B cell (primary cell): ENCODE results near the gene AATK. TPM values are rescaled to one million over a fixed set of nuclear protein-coding genes. Genes with fewer than 3 reads are reported as not detected.

Experiments used
- ATAC-seq: fragments of 200-7000 bp; cut with Tn5 transposase; one replicate; pipeline ENCODE4 v1.10.0; 2021; ENCODE audit warnings: low read depth, mild to moderate bottlenecking, moderate number of reproducible peaks, moderate library complexity
- CTCF ChIA-PET: fragments of 350-600 bp; sonication (Branson Sonifier 250); formaldehyde crosslinking; loops from one replicate; lab custom pipeline; 2021; ENCODE audit warnings: antibody characterized with exemption, inconsistent platforms; lab: Charles Lee
- POLR2A ChIA-PET: fragments of 350-600 bp; sonication (Branson Sonifier 250); formaldehyde crosslinking; loops from one replicate; lab custom pipeline; 2021; ENCODE audit warnings: antibody characterized with exemption; lab: Charles Lee
- DNase-seq: peaks from one replicate; pipeline ENCODE4 v3.0.0; 2013
- H2AFZ ChIP-seq: 2 replicates; pipeline ENCODE4 v1.6.1; 2012; ENCODE audit warnings: mild to moderate bottlenecking, low read depth, low read length; ENCODE audit not compliant: insufficient read depth, poor library complexity, severe bottlenecking
- H3K27ac ChIP-seq, 2 donors: 1 replicate in 1 of 2; 2 replicates in 1 of 2; pipeline ENCODE4 v1.5.1; 2012 to 2013; ENCODE audit warnings: low read length in 2 of 2, mild to moderate bottlenecking in 2 of 2, moderate library complexity in 1 of 2
- H3K27me3 ChIP-seq, 4 experiments: fragments of 200-600 bp in 1 of 4; sonication (generic) in 1 of 4; replicated peaks in 1 of 4; 1 replicate in 2 of 4; 2 replicates in 2 of 4; pipeline versions ENCODE4 v1.6.1 to v1.7.0; 2013 to 2016; ENCODE audit warnings: low read length in 3 of 4, mild to moderate bottlenecking in 2 of 4, mixed read lengths in 1 of 4, moderate library complexity in 1 of 4; ENCODE audit not compliant: insufficient read depth in 4 of 4, control insufficient read depth in 3 of 4; ENCODE audit errors: control extremely low read depth in 1 of 4
- H3K36me3 ChIP-seq, 2 experiments: replicated peaks in 1 of 2; 1 replicate in 1 of 2; 2 replicates in 1 of 2; pipeline versions ENCODE4 v1.6.1 to v1.7.1; 2013; ENCODE audit warnings: low read length in 1 of 2; ENCODE audit not compliant: insufficient read depth in 2 of 2, control insufficient read depth in 1 of 2; ENCODE audit errors: control extremely low read depth in 1 of 2, extremely low read depth in 1 of 2
- H3K4me1 ChIP-seq, 2 donors: fragments of 200-600 bp in 1 of 2; sonication (generic) in 1 of 2; 1 replicate in 1 of 2; 2 replicates in 1 of 2; pipeline versions ENCODE4 v1.5.1 to v1.6.1; 2013 to 2017; ENCODE audit warnings: low read length in 2 of 2; ENCODE audit not compliant: control insufficient read depth in 2 of 2, insufficient read depth in 2 of 2
- H3K4me2 ChIP-seq: replicated peaks from 2 replicates; pipeline ENCODE3; 2012; ENCODE audit warnings: mild to moderate bottlenecking, low read depth, low read length; ENCODE audit not compliant: poor library complexity, severe bottlenecking
- H3K4me3 ChIP-seq, 5 experiments: fragments of 200-600 bp in 1 of 5; sonication (generic) in 1 of 5; 1 replicate in 3 of 5; 2 replicates in 2 of 5; pipeline versions ENCODE4 v1.5.1 to v1.7.0; 2011 to 2016; ENCODE audit warnings: low read length in 4 of 5, mild to moderate bottlenecking in 4 of 5, low read depth in 2 of 5, control low read depth in 1 of 5, moderate library complexity in 1 of 5; ENCODE audit not compliant: insufficient read depth in 1 of 5; ENCODE audit errors: control extremely low read depth in 1 of 5, extremely low read depth in 1 of 5
- H3K79me2 ChIP-seq: fragments of 200-600 bp; sonication (generic); one replicate; pipeline ENCODE4 v1.6.0; 2016; ENCODE audit warnings: low read length; ENCODE audit not compliant: control insufficient read depth, insufficient read depth
- H3K9ac ChIP-seq: fragments of 200-600 bp; sonication (generic); 2 replicates; pipeline ENCODE4 v1.6.1; 2017; ENCODE audit warnings: mild to moderate bottlenecking, low read length, moderate library complexity
- H3K9me3 ChIP-seq, 3 donors: one replicate each; pipeline versions ENCODE4 v1.6.1 to v1.7.1; 2013; ENCODE audit warnings: low read length in 2 of 3; ENCODE audit not compliant: control insufficient read depth in 2 of 3, insufficient read depth in 1 of 3; ENCODE audit errors: control extremely low read depth in 1 of 3
- H4K20me1 ChIP-seq: 2 replicates; pipeline ENCODE4 v1.6.0; 2012; ENCODE audit warnings: mild to moderate bottlenecking, low read length; ENCODE audit not compliant: insufficient read depth, control insufficient read depth, poor library complexity, severe bottlenecking
- H3K27ac Mint-ChIP-seq: one replicate; pipeline ENCODE4 v1.8.0; 2021; ENCODE audit warnings: mixed read lengths
- H3K27me3 Mint-ChIP-seq: one replicate; pipeline ENCODE4 v1.8.0; 2021; ENCODE audit warnings: mixed read lengths
- H3K4me1 Mint-ChIP-seq: one replicate; pipeline ENCODE4 v1.8.0; 2021; ENCODE audit warnings: mixed read lengths
- H3K4me3 Mint-ChIP-seq: one replicate; pipeline ENCODE4 v1.8.0; 2021; ENCODE audit warnings: mixed read lengths
- H3K9me3 Mint-ChIP-seq: one replicate; pipeline ENCODE4 v1.8.0; 2022; ENCODE audit warnings: mixed read lengths; ENCODE audit not compliant: insufficient read depth
- EZH2 ChIP-seq: IDR thresholded peaks from 2 replicates; pipeline ENCODE4 v1.6.1; 2012; ENCODE audit warnings: borderline replicate concordance, low read depth, mild to moderate bottlenecking, moderate library complexity, low read length; ENCODE audit not compliant: insufficient read depth, poor library complexity, severe bottlenecking
- WGBS: methylation state at CpG from one replicate; pipeline ENCODE4 v1.1.5; 2013; ENCODE audit warnings: missing lambda C conversion rate; ENCODE audit not compliant: insufficient coverage; 5-methylcytosine and 5-hydroxymethylcytosine counted together
- intact Hi-C: fragments of 100-400 bp; cut with micrococcal nuclease; formaldehyde crosslinking; loops from one replicate; pipeline ENCODE4 v1.10.0; 2022
- polyA plus RNA-seq: library from polyadenylated mRNA; depleted of rRNA; stranded (reverse); fragments of >200 nt; gene quantifications from 2 replicates; pipeline ENCODE4 v1.2.3, GENCODE V29; 2012
- total RNA-seq, 2 donors: library from RNA; stranded (reverse); fragments of 120-200 nt in 1 of 2; gene quantifications; 1 replicate in 1 of 2; 2 replicates in 1 of 2; pipeline versions ENCODE4 v1.2.3 to v1.2.4, GENCODE V29; 2013 to 2022
- TF ChIP-seq, protein P1 (sequence below): fragments of 200-600 bp; IDR thresholded peaks from one replicate; pipeline ENCODE4 v1.8.0; 2022; ENCODE audit warnings: antibody characterized with exemption, mild to moderate bottlenecking

AATK gene
- total and polyA plus RNA-seq, 2 donors (not counting 1 experiment from before 2014, with no cell fraction given), result 0.21 to 1.7 TPM

DNA sequence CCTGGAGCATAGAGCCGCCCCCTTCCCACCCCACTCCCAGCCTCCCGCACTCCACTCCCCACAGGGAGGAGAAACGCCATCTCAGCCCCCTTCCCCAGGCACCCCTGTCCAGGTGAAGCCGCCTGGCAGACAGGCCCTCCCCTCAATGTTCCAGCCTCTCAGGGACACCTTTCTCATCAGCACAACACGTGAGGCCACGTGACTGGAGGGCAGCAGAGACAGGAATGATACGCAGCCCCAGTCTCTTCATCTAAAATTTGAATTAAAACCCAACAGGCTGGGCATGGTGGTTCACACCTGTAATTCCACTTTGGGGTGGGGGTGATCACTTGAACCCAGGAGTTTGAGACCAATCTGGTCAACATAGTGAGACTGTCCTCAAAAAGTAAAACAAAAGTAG lies 20.2 kb upstream of the AATK start:
- no peaks in the 10 kb centered on the region for H3K4me1 Mint-ChIP-seq
- Histone ChIP-seq H3K79me2 (no peaks in the 10 kb centered on the region), H3K36me3 (no peaks in the 10 kb centered on the region), H3K9me3 (peaks cover 0 to 2% (median 0%) of the 10 kb centered on the region in 3 donors), H3K4me2 (no peak overlapping the region), H4K20me1 (no peaks in the 10 kb centered on the region), H3K4me3 (no peak overlapping the region), H3K27ac (no peak overlapping the region), H3K9ac (no peak overlapping the region), H3K4me1 (no peaks in the 10 kb centered on the region), H3K27me3 (peaks cover 0 to 7% (median 0%) of the 10 kb centered on the region in 4 experiments), H2AFZ (no peak overlapping the region)
- TF ChIP-seq EZH2, result no peak
- TF ChIP-seq, protein P1, sequence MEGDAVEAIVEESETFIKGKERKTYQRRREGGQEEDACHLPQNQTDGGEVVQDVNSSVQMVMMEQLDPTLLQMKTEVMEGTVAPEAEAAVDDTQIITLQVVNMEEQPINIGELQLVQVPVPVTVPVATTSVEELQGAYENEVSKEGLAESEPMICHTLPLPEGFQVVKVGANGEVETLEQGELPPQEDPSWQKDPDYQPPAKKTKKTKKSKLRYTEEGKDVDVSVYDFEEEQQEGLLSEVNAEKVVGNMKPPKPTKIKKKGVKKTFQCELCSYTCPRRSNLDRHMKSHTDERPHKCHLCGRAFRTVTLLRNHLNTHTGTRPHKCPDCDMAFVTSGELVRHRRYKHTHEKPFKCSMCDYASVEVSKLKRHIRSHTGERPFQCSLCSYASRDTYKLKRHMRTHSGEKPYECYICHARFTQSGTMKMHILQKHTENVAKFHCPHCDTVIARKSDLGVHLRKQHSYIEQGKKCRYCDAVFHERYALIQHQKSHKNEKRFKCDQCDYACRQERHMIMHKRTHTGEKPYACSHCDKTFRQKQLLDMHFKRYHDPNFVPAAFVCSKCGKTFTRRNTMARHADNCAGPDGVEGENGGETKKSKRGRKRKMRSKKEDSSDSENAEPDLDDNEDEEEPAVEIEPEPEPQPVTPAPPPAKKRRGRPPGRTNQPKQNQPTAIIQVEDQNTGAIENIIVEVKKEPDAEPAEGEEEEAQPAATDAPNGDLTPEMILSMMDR, result no peak
- no peak for ATAC-seq
- ChIA-PET POLR2A (no interaction called here), CTCF (no interaction called here)
- no peak for DNase-seq
- intact Hi-C loops, result no loop called here
- no peak overlapping the region for H3K4me3 Mint-ChIP-seq
- H3K27ac Mint-ChIP-seq, result no peak overlapping the region
- H3K9me3 Mint-ChIP-seq, result no peaks in the 10 kb centered on the region
- 89% methylated on average over 3 of the region's 7 CpGs for WGBS
- peaks cover 6% of the 10 kb centered on the region for H3K27me3 Mint-ChIP-seq

DNA sequence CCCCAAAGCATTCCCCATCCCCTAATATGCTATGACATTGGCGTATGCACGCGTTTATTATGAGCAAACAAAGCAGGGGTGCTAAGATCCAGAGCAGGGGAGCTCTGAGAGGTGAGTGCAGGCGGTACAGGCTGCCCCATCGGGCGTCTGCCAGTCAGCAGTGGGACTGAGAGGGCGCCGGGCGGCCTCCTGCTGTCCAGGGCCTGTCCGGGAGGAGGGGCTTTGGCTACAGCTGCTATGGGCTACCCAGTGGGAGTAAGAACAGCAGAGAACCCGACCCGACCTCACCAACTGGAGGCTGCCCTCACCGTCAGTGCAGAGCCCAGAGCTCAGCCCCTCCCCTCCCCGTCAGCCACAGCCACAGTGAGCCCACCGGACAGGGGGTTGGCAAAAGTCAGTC lies 18.5 kb upstream of the AATK start:
- no peak overlapping the region for H3K27ac ChIP-seq
- DNase-seq (no peak), ATAC-seq (no peak)
- no peak overlapping the region for H2AFZ ChIP-seq
- no peaks in the 10 kb centered on the region for H3K9me3 Mint-ChIP-seq
- ChIA-PET POLR2A (no interaction called here), CTCF (no interaction called here)
- no peak overlapping the region for H3K9ac ChIP-seq
- H3K36me3 ChIP-seq, result no peaks in the 10 kb centered on the region
- H3K4me1 ChIP-seq, result no peaks in the 10 kb centered on the region
- H3K4me3 ChIP-seq, result no peak overlapping the region
- H3K9me3 ChIP-seq, result peaks cover 0 to 2% (median 0%) of the 10 kb centered on the region in 3 donors
- no peak overlapping the region for H3K4me3 Mint-ChIP-seq
- H3K27me3 Mint-ChIP-seq, result peaks cover 6% of the 10 kb centered on the region
- peaks cover 0 to 7% (median 0%) of the 10 kb centered on the region in 4 experiments for H3K27me3 ChIP-seq
- H3K4me1 Mint-ChIP-seq, result no peaks in the 10 kb centered on the region
- H3K27ac Mint-ChIP-seq, result no peak overlapping the region
- no peaks in the 10 kb centered on the region for H4K20me1 ChIP-seq
- 70% methylated on average over 15 of the region's 15 CpGs for WGBS
- no peak overlapping the region for H3K4me2 ChIP-seq
- no peaks in the 10 kb centered on the region for H3K79me2 ChIP-seq
- intact Hi-C loops, result no loop called here
- TF ChIP-seq, protein P1, result no peak
- TF ChIP-seq EZH2, result no peak
